ENCODE data around the gene GGA3.
A peak's percentile ranks its signal among the peaks of the same experiment; 100 is the strongest.
"Not testable (repeated sequence)": the region's sequence is repeated elsewhere in the genome, so short reads cannot be mapped to it uniquely, and the experiment has no call there.

GGA3 gene, protein sequence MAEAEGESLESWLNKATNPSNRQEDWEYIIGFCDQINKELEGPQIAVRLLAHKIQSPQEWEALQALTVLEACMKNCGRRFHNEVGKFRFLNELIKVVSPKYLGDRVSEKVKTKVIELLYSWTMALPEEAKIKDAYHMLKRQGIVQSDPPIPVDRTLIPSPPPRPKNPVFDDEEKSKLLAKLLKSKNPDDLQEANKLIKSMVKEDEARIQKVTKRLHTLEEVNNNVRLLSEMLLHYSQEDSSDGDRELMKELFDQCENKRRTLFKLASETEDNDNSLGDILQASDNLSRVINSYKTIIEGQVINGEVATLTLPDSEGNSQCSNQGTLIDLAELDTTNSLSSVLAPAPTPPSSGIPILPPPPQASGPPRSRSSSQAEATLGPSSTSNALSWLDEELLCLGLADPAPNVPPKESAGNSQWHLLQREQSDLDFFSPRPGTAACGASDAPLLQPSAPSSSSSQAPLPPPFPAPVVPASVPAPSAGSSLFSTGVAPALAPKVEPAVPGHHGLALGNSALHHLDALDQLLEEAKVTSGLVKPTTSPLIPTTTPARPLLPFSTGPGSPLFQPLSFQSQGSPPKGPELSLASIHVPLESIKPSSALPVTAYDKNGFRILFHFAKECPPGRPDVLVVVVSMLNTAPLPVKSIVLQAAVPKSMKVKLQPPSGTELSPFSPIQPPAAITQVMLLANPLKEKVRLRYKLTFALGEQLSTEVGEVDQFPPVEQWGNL

DNA sequence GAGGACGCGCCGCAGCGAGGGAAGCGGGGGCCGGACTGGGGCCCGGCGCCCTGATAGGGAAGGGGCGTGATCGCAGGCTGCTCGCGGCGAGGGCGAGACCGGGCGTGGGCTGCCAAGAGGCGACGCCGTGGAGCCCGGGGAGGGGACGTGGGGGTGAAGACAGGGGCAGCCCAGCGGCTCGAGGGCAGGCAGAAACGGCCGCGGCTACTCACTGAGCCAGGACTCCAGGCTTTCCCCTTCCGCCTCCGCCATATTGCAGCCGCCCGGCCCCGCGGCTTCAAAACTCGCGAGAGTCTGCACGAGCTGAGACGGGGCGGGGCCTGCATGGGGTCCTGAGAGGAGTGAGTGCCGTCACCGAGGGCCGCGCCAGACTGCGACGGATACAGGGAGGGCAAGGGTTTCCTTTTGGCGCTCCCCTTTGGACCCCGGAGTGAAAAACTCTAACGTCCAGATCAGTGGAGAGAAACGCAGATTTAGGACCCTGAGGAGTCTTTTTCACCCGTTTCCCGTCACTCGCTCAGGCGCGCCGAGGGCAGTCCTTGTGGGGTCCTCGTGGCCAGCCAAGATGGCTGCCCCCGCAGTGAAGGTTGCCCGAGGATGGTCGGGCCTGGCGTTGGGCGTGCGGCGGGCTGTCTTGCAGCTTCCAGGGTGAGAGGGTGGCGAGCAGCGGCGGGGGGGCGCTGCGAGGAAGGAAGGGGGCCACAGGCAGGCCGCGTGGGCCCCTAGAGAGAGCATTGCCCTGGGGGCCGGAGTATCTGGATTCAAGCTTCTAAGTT, at the start of gene GGA3, which contains the start of gene MRPS7:
GGA3 (minus strand) TSS at position 271 of the 776 bp plus-strand sequence; CDS start at position 252, 19 bp downstream.
MRPS7 (plus strand) TSS at position 544 of the 776 bp plus-strand sequence; CDS start at position 566, 22 bp downstream.
- DNase-seq: peak; percentile 92

DNA sequence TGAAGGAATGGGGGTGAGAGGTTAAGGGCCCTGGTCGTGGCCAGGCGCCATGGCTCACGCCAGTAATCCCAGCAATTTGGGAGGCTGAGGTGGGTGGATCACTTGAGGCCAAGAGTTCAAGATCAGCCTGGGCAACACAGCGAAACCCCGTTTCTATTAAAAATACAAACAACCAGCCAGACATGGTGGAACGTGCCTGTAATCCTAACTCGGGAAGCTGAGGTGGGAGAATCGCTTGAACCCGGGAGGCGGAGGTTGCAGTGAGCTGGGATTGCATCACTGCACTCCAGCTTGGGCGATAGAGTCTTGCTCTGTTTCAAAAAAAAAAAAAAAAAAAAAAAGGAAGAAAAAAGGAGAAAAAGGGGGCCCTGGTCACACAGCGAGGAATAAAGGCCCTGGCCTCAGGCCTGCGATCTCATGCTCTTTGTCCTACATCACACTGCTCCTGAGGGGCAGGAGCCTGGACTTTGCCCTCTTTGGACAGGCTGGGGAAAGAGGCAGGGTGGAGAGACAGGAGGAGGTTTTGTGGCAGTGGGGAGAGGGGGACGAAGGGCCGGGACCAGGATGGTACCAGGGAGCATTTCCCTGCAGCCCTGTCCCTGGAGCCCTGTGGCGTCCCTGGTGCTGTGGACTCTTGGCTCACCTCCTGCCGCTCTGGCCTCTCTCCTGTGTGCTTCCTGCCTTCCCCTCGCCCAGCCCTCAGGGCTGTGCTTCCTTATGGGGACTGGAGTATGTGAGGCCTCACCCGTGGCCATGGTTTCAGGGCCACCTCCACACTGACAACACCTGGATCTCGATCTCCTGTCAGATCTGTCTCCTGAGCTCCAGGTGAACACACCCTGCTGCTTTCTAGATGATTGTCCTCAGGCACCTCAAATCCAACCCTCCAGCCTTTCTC, 47.6 kb upstream of the GGA3 start:
- DNase-seq: no peak

DNA sequence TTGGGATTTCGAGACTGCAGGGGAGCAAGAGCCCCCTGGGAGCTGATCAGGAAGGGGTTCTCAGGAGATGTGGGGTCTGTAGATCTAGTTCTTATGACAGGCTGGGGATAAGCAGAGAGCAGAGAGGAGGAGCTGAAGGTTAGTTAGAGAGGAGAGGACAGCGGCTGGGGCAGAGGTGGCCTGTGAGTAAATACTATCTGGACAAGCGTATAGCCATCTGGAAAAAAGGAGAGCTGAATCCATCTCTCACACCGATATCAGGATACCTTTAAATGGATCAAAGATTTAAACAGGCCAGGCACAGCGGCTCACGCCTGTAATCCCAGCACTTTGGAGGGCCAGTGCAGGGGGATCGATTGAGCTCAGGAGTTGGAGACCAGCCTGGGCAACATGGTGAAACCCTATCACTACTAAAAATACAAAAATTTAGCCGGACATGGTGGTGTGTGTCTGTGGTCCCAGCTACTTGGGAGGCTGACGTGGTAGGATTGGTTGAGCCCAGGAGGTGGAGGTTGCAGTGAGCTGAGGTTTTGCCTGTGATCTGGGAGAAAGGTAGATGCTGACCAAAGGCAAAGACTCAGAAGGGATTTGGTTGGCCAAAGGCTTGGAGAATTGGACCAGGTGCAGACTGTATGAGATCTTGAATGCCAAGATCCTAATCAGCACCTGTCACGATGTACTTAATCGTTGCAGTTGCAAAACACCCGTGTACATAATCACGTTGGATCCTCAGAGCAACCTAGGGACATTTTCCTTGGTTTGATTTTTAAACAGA, 46.7 kb upstream of the GGA3 start:
- DNase-seq: no peak

GRCh38 chr17:75301502-75302206, 40.2 kb upstream of the GGA3 start:
- no peak for DNase-seq

GRCh38 chr17:75301049-75301448, 39.6 kb upstream of the GGA3 start:
- no peak for DNase-seq

- DNase-seq: no peak
Measured at GRCh38 chr17:75300280-75300679, 38.9 kb upstream of the GGA3 start.

DNA sequence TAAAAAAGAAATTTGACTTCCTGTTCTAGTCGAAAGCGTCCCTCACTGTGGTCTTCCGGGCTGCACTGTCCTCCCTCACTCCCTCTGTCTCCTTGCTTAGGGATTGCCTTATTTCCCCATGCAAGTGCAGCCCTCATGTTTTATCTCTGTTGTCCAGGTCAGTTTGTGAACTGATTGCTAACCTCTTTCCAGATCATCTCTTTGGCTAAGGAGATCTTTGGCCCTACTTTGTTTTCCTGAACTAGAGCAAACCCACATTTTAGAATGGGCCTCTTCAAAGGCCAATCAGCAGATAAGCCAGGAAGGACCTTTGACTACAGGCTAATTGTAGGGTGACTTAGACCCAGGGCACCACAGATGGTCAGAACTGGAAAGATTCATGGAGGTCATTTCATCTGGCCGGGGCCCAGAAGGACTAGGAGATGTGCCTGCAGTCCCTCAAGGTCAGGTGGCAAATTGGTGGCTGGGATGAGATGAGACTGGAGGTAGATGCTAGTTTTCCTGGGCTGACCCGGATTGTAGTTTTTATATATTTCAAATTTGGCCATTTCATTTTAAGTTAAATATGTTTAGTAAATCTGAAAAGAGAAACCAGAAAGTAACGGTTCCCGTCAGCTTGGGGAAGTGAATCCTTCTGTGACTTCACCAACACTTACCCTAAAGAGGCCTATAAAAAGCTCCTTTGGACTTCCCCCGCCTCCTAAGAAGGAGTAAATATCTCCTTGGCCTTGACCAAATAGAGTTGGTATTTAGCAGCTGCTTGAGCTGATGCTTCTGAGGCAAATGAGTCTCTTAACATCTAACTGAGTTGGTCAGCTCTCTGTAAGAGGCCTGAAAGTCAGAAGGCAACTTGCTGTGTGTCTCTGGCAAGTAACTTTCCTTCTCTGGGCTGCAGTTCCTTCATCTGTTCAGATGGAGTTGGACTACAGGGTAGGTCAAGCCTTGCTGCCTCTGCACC, 34.1 kb upstream of the GGA3 start:
- no peak for DNase-seq

- not testable (repeated sequence) for DNase-seq
Measured at GRCh38 chr17:75292810-75293448, 31.5 kb upstream of the GGA3 start.

DNA sequence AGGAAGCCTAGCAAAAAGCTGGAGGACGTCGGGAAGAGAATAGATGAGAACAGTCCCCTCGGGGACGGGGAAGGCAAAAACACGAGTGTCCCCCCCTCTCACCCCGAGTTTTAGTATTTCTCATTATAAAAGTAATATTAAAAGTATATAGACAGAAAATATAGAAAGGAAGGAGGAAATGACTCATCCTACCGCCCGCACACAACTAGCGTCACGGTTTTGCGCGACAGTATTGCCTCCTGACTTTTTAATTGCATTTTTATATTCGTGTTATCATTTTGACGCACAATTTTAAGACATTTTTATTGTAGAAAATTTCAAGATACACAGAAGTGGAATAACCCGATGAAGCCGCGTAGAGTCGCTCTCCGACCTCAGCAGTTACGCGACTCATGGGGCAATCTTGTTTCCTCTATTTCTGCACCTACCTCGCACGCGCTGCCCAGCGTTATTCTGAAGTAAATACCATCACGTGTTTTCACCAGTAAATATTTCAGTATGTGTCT, 28.5 kb upstream of the GGA3 start:
- no peak for DNase-seq

DNA sequence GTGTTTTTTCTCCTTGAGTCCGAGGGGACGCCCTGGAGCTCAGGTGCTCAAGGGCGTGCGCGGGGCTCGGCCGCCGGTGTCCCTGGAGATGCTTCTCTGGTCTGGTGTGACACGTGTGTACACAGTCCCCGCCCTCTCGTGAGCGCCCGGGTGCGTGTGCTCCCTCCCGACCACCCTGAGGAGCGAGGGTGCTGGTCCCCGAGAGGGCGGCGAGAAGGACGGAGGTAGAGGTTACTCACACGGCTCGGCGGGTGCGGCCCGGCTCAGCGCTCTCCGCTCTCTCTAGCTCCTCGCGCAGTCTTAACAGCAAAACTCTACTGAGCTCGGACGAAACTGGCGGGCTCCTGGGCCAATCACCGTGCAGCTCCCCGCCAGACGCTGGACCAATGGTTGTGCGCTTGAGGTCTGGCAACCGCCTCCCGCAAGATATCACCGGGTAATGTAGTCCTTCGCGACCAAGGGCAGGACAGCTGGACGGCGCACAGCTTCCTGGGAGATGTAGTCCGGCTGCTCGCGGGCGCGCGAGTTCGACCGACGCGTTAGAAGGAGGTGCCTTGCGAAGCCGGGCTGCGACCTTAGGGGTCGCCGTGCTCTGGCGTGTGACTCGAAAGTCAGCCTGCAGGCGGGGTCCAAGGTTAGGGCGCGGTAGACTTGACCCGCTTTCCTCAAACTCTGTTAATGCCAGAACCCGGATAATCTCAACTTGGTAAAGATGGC, 27.9 kb upstream of the GGA3 start, which contains the start of gene SLC25A19:
SLC25A19 (minus strand) TSS at position 319 of the 717 bp plus-strand sequence. CDS start 2,669 bp downstream, outside the sequence.
- peak; percentile 96 for DNase-seq

GRCh38 chr17:75288770-75289114, 27.3 kb upstream of the GGA3 start:
- DNase-seq: no peak

DNA sequence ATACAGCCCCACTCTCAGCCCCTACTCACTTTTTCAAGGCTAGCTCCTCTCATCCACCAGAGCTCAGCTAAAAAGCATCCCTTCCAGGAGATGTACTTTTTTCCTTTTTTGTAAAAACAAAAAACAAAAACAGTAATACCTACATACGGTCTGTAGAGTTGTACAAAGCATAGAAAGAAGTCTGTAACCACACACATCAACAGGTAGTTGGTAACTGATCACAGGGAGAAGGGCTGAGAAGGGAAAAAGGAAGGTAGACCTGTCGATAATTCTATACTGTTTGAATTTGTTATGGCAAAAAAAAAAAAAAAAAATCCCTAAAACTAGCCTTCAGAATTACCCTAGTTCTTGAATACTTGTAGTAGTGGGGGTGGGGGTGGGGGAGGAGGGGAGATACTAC, 27.0 kb upstream of the GGA3 start:
- DNase-seq: no peak

DNA sequence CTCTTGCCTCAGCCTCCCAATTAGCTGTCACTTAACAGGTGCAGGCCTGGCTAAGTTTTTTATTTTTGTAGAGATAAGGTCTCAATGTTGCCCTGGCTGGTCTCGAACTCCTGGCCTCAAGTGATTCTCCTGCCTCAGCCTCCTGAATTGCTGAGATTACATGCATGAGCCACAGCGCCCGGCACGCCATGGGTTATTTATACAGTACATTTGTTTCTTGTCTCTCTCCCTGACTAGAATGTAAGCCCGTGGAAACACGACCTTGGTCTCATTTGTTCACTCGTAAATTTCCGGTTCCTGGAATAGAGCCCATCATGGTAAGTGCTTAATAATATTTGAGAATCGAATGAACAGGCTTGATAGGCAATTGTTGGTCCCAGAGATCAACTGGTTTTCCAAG, 25.8 kb upstream of the GGA3 start:
- DNase-seq: no peak

GRCh38 chr17:75285123-75285522, 23.7 kb upstream of the GGA3 start:
- DNase-seq: no peak

DNA sequence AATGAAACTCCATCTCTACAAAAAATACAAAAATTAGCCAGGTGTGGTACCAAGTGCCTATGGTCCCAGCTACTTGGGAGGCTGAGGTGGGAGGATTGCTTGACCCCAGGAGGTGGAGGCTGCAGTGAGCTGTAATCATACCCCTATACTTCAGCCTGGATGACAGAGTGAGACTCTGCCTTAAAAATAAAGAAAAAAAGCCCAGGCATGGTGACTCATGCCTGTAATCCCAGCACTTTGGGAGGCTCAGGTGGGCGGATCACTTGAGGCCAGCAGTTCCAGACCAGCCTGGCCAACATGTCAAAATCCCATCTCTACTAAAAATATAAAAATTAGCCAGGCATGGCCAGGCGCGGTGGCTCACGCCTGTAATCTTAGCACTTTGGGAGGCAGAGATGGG, 18.8 kb upstream of the GGA3 start:
- DNase-seq: not testable (repeated sequence)

GRCh38 chr17:75277664-75278071, 16.3 kb upstream of the GGA3 start:
- no peak for DNase-seq

- no peak for DNase-seq
Measured at GRCh38 chr17:75273977-75274708, 12.7 kb upstream of the GGA3 start.

All from NCI-H1092 (cell line).